AG09309 (cell line): Measurements from ENCODE around the gene TKT.

Source experiments
- DNase-seq: peaks from one replicate; pipeline ENCODE4 v3.0.0-alpha.2; 2010; ENCODE audit warnings: low read depth
- H3K4me3 ChIP-seq: 2 replicates; pipeline ENCODE4 v1.5.1; 2011; ENCODE audit warnings: mild to moderate bottlenecking, low read depth, low read length, moderate library complexity; ENCODE audit not compliant: control insufficient read depth
- TF ChIP-seq, protein P1 (sequence below): IDR thresholded peaks from 2 replicates; pipeline ENCODE4 v1.5.1; 2011; ENCODE audit warnings: mild to moderate bottlenecking, low read depth, low read length, inconsistent platforms; ENCODE audit not compliant: insufficient read depth, control insufficient read depth; ENCODE audit errors: missing control alignments

The TKT gene

DNA sequence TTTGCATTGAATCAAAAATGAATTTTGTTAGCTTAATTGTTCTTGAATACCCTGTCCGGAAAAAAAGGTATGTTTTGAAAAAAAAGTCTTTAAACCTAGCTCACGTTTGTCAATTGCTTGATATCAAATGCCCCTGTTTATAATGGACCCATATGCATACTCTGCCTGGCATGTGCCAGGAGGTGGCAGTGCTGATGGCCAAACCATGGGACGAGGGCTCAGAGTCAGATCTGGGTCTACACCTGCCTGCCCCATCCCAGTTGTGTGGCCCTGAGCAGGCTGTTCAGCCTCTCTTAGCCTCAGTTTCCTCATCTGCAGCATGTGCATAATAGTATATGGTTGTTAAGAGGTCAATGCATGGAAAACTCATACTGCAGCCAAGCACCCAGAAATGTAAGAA lies 56.0 kb downstream of the TKT start:
- no peak overlapping the region for H3K4me3 ChIP-seq
- TF ChIP-seq, protein P1, sequence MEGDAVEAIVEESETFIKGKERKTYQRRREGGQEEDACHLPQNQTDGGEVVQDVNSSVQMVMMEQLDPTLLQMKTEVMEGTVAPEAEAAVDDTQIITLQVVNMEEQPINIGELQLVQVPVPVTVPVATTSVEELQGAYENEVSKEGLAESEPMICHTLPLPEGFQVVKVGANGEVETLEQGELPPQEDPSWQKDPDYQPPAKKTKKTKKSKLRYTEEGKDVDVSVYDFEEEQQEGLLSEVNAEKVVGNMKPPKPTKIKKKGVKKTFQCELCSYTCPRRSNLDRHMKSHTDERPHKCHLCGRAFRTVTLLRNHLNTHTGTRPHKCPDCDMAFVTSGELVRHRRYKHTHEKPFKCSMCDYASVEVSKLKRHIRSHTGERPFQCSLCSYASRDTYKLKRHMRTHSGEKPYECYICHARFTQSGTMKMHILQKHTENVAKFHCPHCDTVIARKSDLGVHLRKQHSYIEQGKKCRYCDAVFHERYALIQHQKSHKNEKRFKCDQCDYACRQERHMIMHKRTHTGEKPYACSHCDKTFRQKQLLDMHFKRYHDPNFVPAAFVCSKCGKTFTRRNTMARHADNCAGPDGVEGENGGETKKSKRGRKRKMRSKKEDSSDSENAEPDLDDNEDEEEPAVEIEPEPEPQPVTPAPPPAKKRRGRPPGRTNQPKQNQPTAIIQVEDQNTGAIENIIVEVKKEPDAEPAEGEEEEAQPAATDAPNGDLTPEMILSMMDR, result no peak
- DNase-seq, result no peak

DNA sequence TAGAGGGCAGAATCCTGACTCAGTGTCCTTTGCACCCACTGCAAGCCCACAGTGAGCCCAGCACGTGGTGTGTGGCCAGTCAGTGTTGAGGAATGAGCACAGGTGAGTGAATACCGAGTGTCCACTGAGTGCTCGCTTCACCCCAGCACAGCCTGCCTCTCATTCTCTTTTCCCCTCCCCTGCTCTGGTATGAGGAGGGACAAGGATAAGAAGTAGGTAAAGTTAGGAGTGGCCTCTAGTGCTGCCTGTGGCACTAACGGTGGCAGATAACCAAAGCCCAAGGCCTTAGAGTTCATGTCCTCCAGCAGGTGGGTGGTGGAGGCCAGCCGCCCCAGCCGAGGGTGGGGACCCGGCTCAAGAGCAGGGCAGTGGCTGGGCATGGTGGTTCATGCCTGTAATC lies 56.8 kb downstream of the TKT start:
- TF ChIP-seq, protein P1, result no peak
- no peak overlapping the region for H3K4me3 ChIP-seq

GRCh38 chr3:53198256-53198977 lies 57.4 kb downstream of the TKT start:
- no peak for DNase-seq
- TF ChIP-seq, protein P1, result peak; percentile 27

More for the DNA sequence above, 56.8 kb downstream of the TKT start:
- DNase-seq, result no peak

DNA sequence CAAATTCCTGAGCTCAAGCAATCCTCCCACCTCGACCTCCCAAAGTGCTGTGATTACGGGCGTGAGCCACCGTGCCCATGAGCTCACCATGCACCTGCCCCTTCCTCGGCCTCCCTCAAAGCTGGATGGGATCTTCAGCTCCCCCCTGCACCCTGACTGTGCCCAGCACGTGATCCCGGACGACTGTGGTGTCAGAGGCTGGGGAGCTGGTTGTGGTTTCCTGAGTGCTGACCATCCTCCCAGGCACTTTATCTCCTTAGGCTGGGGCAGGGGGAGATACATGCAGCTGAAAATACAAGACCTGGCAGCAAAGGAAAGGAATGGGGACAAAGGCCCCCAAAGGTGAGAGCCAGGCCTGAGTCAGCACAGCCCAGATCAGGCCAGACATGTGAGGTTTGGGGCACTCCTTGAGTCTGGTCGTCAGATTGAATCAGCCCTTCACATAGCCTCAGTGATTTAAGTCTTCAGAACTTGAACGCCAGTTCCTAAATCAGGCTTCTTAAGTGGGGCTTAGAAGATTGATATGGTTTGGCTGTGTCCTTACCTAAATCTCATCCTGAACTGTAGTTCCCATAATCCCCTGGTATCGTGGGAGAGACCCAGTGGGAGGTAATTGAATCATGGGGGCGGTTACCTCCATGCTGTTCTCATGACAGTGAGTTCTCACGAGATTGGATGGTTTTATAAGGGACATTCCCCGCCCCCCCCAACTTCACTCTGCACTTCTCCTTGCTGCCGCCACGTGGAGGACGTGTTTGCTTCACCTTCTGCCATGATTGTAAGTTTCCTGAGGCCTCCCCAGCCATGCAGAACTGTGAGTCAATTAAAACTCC lies 59.0 kb downstream of the TKT start:
- TF ChIP-seq, protein P1, result no peak
- H3K4me3 ChIP-seq, result no peak overlapping the region
- DNase-seq, result no peak

More at GRCh38 chr3:53198256-53198977, 57.4 kb downstream of the TKT start:
- no peak overlapping the region for H3K4me3 ChIP-seq

- no peak for DNase-seq
- H3K4me3 ChIP-seq, result no peak overlapping the region
- TF ChIP-seq, protein P1, result peak; percentile 100
Measured at GRCh38 chr3:53195602-53196574, 59.9 kb downstream of the TKT start.

DNA sequence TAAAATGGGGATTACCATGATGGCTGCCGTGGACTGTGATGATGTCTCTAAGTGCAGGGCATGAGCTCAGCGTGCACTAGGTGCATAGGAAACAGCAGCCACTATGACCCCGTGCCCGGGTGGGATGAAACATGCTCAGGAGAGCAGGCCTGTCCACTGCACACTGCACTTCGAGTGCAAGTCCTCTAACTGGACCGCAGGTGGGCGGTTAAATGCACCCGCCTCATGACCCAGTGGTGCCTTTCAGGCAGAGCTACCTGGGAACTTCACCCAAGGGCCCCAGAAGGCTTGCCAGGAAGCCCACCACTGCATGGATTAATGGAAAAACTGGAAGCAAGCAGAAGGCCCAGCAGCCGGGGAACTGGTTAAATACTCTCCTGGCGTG lies 60.8 kb downstream of the TKT start:
- no peak overlapping the region for H3K4me3 ChIP-seq
- TF ChIP-seq, protein P1, result no peak
- DNase-seq, result no peak
